ENCODE data around the gene PID1.

The PID1 gene

GRCh38 chr2:229230911-229231310, 40.2 kb downstream of the PID1 start:
- TF ChIP-seq, protein P1, sequence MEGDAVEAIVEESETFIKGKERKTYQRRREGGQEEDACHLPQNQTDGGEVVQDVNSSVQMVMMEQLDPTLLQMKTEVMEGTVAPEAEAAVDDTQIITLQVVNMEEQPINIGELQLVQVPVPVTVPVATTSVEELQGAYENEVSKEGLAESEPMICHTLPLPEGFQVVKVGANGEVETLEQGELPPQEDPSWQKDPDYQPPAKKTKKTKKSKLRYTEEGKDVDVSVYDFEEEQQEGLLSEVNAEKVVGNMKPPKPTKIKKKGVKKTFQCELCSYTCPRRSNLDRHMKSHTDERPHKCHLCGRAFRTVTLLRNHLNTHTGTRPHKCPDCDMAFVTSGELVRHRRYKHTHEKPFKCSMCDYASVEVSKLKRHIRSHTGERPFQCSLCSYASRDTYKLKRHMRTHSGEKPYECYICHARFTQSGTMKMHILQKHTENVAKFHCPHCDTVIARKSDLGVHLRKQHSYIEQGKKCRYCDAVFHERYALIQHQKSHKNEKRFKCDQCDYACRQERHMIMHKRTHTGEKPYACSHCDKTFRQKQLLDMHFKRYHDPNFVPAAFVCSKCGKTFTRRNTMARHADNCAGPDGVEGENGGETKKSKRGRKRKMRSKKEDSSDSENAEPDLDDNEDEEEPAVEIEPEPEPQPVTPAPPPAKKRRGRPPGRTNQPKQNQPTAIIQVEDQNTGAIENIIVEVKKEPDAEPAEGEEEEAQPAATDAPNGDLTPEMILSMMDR (conservative IDR thresholded peaks at IDR 0.05; ENCODE audit: low read depth, low read length): no peak
- no peaks in the 10 kb centered on the region for H3K36me3 ChIP-seq (ENCODE audit: insufficient read depth)
- no peaks in the 10 kb centered on the region for H4K20me1 ChIP-seq (ENCODE audit: insufficient read depth)
- no peak overlapping the region for H2AFZ ChIP-seq (ENCODE audit: low read depth)
- no peak overlapping the region for H3K9ac ChIP-seq
- H3K27me3 ChIP-seq (ENCODE audit: insufficient read depth, low read depth): no peaks in the 10 kb centered on the region
- no peak overlapping the region for H3K27ac ChIP-seq
- H3K4me3 ChIP-seq (IDR thresholded peaks at IDR 0.05; ENCODE audit: insufficient read depth, low read depth, low read length): no peak overlapping the region
- no peaks in the 10 kb centered on the region for H3K4me1 ChIP-seq (ENCODE audit: low read depth, poor library complexity, severe bottlenecking)
- H3K4me2 ChIP-seq: no peak overlapping the region
- no peaks in the 10 kb centered on the region for H3K79me2 ChIP-seq (ENCODE audit: insufficient read depth, low read depth)

GRCh38 chr2:229230256-229230655, 40.8 kb downstream of the PID1 start:
- H3K27me3 ChIP-seq (ENCODE audit: insufficient read depth, low read depth): no peaks in the 10 kb centered on the region

DNA sequence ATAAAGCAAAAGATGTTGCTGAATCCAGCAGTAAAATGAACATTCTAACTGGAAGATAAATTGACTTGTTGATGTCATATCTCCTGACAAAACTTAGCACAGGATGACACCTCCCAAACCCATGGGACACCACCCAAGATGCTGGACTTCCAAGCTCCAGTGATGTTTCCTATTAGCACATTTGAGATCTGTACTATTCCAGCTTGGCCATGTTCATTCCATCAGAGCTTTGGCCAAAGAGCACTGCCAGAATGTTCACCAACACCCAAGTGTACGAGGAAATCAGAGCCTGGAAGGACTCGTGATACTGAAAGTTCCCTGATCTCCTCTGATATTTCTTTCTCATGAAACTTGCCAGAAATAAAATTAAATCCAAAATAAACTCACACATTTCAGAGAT, 44.7 kb downstream of the PID1 start:
- Histone ChIP-seq H2AFZ (ENCODE audit: low read depth) (no peak overlapping the region), H3K27me3 (ENCODE audit: insufficient read depth, low read depth) (no peaks in the 10 kb centered on the region), H3K36me3 (ENCODE audit: insufficient read depth) (no peaks in the 10 kb centered on the region), H3K27ac (no peak overlapping the region), H4K20me1 (ENCODE audit: insufficient read depth) (no peaks in the 10 kb centered on the region), H3K79me2 (ENCODE audit: insufficient read depth, low read depth) (no peaks in the 10 kb centered on the region), H3K4me1 (ENCODE audit: low read depth, poor library complexity, severe bottlenecking) (no peaks in the 10 kb centered on the region), H3K4me3 (IDR thresholded peaks at IDR 0.05; ENCODE audit: insufficient read depth, low read depth, low read length) (no peak overlapping the region), H3K9ac (no peak overlapping the region), H3K4me2 (no peak overlapping the region)
- TF ChIP-seq, protein P1 (conservative IDR thresholded peaks at IDR 0.05; ENCODE audit: low read depth, low read length): no peak

More at GRCh38 chr2:229230256-229230655, 40.8 kb downstream of the PID1 start:
- Histone ChIP-seq H3K9ac (no peak overlapping the region), H3K27ac (no peak overlapping the region), H2AFZ (ENCODE audit: low read depth) (no peak overlapping the region), H3K4me2 (no peak overlapping the region), H3K79me2 (ENCODE audit: insufficient read depth, low read depth) (no peaks in the 10 kb centered on the region), H3K4me1 (ENCODE audit: low read depth, poor library complexity, severe bottlenecking) (no peaks in the 10 kb centered on the region), H3K4me3 (IDR thresholded peaks at IDR 0.05; ENCODE audit: insufficient read depth, low read depth, low read length) (no peak overlapping the region), H3K36me3 (ENCODE audit: insufficient read depth) (no peaks in the 10 kb centered on the region), H4K20me1 (ENCODE audit: insufficient read depth) (no peaks in the 10 kb centered on the region)
- TF ChIP-seq, protein P1 (conservative IDR thresholded peaks at IDR 0.05; ENCODE audit: low read depth, low read length): no peak

GRCh38 chr2:229223107-229223506, 48.0 kb downstream of the PID1 start:
- H3K27ac ChIP-seq: no peak overlapping the region
- no peak overlapping the region for H3K4me3 ChIP-seq (IDR thresholded peaks at IDR 0.05; ENCODE audit: insufficient read depth, low read depth, low read length)
- no peaks in the 10 kb centered on the region for H3K4me1 ChIP-seq (ENCODE audit: low read depth, poor library complexity, severe bottlenecking)
- H3K27me3 ChIP-seq (ENCODE audit: insufficient read depth, low read depth): no peaks in the 10 kb centered on the region
- no peak overlapping the region for H2AFZ ChIP-seq (ENCODE audit: low read depth)
- no peak overlapping the region for H3K4me2 ChIP-seq
- H3K9ac ChIP-seq: no peak overlapping the region
- no peaks in the 10 kb centered on the region for H3K79me2 ChIP-seq (ENCODE audit: insufficient read depth, low read depth)
- no peaks in the 10 kb centered on the region for H3K36me3 ChIP-seq (ENCODE audit: insufficient read depth)
- H4K20me1 ChIP-seq (ENCODE audit: insufficient read depth): no peaks in the 10 kb centered on the region
- TF ChIP-seq, protein P1 (conservative IDR thresholded peaks at IDR 0.05; ENCODE audit: low read depth, low read length): no peak
